Cardiac septum (tissue), 1 donor: ENCODE measurements around the gene ADAMTS4. TPM values are rescaled to one million over a fixed set of nuclear protein-coding genes. Genes with fewer than 3 reads are reported as not detected.

Experiments
- DNase-seq: peaks from one replicate; pipeline ENCODE4 v3.0.0-alpha.2; 2020; ENCODE audit warnings: low spot score
- intact Hi-C: fragments of 100-400 bp; cut with DNase I; formaldehyde crosslinking; loops from one replicate; pipeline ENCODE4 v1.14.0; 2022
- total RNA-seq: library from RNA; stranded (reverse); fragmentation: NEBNext Ultra II Directional; extraction: Animal tissue kit (Norgen Biotek cat#: 25700); gene quantifications from one replicate; pipeline ENCODE4 v1.2.1, GENCODE V29; 2021
- donor health status: DM: no; HTN: no; CAD: no.

The ADAMTS4 gene
- total RNA-seq, 1 donor from 2014 or later: 24.0 TPM

DNA sequence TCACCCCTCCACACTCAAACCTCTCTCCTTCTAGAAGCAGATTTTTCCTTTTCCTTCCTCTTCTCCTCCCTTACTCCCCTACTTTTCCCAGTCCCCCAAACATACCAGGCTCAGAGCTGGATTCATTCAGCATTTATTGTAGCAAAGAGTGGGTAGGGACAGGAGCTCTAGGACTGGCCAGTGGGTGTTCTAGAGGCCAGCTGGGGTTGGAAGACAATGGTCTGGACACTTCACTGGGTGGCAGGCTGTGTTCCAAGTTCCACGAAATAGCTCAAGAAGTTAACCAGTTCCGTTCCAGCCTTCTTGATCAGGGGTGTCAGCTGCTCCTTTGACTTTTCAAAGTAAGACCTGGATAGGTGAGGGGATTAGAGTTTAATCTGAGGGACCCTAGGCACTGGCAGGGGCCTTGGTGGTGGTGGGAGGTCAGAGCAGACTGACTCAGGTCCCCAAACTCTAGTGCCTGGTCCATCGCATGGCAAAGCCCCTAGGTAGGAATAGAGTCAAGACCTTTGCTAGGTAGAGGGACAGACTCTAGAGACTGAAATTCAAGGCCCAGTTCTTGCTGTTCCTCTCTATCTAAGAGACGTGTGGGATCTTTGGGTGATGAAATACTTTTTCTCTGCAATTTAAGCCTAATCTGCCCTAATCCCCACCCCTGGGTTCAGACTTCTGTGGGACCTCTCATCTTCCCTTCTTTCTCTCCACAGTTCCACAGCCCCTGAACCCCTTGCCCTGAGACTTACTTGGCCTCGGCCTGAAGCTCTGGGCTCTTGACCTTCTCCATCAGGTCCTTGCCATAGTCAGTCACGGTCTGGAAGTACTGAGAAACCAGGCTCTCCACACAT is 23.5 kb upstream of the ADAMTS4 start:
- DNase-seq: no peak
- intact Hi-C loops: loop anchor here (10.0 kb wide), 1 partner anchor 522 kb away; the partner anchor contains the start of gene DUSP12

DNA sequence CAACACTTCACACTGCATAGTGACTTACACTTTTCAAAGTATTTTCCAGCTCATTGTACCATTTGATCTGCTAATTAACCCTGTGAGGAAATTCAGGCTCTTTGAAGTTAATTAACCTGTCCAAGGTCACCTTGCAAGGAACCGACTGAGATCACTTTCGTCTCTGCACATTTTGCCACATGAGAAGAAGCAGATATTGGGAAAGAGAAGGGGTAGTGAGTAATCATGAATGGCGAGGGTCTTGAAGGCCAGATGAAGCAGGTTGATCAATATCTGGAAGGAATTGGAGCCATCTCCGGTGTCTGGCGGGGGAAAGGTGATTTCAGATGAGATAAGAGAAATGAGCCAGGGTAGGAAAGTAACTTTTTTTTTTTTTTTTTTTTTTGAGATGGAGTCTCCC is 21.1 kb upstream of the ADAMTS4 start:
- intact Hi-C loops: loop anchor here (10.0 kb wide), 1 partner anchor 525 kb away; the partner anchor contains the start of gene DUSP12
- DNase-seq: no peak

DNA sequence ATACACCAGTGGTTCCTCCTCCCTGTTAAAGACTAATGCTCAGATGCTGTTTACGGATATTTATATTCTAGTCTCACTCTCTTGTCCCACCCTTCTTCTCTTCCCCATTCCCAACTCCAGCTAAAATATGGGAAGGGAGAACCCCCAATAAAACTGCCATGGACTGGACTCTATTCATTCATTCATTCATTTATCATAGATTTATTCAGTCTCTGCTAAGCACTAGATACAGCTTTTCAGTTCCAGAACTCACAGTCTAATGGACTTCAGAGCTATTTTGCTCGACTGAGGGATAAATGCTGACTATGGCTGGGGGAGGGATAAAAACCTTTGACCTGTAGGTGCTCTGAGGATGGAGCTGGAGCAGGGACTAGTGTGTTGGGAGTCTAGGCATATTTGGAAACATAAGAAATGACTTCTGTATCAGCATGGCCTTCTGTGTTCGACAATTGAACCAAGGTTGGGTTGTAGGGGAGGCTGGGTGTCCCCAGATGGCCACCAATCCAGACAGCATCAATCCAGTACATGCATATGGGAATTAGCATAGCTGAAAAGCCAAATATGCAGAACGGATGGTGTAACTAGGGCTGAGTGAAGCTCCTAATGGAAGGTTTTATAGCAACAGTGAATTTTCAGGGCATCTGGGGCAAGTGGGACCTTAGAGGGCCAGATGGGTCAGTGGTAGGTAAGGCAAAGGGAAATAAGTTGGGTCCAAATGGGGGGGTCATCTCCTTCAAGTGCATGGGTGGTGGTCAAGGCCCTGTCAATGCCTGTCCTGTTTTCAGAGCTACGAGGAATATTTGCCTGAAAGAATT is 20.4 kb upstream of the ADAMTS4 start:
- intact Hi-C loops: no loop called here
- DNase-seq: no peak

DNA sequence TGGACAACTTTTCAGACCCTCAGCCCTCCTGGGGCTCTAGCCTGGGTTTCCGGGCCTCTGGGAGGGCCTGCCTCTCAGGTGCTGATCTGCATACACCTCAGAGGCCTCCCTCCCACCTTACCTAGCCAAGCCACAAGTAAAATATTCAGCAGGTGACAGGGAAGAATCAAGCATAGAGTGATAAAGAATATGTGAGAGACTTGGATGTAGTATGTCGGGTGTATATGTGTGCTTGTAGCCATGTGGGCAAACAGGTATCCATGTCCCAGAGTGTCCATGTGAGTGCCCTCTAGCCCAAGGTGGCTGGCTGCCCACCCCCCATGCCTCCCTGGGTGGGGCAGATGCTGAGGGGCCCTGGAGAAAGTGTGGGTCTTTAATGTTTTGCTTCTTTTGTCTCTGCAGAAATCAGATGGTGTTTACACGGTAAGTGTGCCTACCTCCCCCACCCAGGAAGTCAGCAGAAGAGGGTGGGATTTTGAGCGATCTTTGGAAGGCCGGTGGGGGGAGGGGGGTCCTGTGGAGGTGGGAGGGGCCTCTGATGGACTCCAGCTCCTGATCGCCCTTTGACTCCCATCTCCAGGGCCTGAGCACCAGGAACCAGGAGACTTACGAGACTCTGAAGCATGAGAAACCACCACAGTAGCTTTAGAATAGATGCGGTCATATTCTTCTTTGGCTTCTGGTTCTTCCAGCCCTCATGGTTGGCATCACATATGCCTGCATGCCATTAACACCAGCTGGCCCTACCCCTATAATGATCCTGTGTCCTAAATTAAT is 19.6 kb upstream of the ADAMTS4 start:
- DNase-seq: no peak
- intact Hi-C loops: no loop called here

DNA sequence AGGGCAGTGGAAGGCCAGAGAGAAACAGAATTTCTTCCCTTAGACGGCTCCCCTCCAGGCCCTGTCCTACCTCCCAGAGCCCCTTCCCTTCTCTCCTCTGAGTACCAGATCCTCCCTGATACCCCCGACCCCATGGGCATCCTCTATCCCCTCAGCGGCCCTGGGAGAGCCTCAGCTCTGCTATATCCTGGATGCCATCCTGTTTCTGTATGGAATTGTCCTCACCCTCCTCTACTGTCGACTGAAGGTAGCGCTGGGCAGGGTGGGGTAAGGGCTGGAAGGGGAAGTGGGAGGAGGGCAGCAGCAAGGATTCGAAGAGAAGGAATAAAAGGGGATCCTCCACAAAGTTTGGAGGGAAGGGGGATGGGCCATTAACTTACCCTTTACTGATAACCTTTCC is 19.0 kb upstream of the ADAMTS4 start:
- DNase-seq: no peak
- intact Hi-C loops: no loop called here

DNA sequence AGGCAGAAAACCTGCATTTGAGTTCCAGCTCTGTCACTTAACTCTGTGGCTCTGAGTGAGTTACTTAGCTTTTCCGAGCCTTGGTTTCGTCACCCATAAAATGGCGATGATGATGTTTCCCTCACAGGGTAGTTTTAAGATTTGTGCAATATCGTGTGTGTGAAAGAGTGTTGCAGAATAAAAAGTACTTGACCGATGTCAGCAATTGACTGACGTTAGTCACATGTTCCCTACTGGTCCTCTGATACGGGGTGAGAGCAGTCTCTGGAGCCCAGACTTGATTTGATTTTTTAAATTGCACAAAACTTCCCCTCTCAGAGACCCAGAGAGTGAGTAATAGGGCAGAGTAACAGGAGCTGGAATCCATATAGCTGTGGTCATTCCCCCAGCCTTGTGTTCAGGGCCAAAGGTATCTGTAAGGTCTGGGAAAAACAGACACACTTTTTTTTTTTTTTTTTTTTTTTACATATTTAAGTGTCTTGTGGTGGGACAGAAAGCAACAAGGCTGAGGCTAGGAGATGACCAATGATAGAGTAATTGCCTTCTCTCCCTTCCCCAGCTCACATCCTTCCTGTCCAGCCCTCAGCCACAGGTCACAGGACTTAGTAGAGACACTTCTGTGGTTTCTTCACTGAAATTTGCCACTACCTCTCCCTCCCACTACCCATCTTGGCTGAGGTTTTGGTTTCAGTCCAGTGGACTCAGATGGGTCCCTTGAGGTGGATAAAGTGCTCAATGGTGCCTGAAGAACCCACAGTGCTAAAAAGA is 18.3 kb upstream of the ADAMTS4 start:
- intact Hi-C loops: no loop called here
- DNase-seq: no peak

DNA sequence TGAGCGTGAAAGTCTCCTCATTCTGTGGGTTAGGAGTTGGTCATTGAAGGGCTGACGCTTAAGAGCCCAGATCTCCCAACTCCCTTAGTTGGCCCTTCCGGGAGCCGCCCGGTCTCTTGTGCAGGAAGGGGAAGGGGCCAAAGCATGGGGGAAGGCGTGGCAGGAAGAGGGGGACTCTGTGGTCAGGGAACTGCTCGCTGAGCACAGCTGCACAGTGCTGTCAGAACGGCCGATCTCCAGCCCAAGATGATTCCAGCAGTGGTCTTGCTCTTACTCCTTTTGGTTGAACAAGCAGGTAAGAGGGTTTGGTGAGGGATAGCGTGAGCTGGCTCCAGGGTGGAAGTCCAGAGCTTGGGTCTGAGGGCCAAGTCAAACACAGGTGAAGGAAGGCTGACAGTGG is 16.2 kb upstream of the ADAMTS4 start, which contains the start of gene FCER1G:
TSS of gene FCER1G (plus strand) at position 220 of the 400 bp plus-strand sequence. CDS start at position 247, 27 bp downstream.
- DNase-seq: peak; percentile 87
- intact Hi-C loops: no loop called here

DNA sequence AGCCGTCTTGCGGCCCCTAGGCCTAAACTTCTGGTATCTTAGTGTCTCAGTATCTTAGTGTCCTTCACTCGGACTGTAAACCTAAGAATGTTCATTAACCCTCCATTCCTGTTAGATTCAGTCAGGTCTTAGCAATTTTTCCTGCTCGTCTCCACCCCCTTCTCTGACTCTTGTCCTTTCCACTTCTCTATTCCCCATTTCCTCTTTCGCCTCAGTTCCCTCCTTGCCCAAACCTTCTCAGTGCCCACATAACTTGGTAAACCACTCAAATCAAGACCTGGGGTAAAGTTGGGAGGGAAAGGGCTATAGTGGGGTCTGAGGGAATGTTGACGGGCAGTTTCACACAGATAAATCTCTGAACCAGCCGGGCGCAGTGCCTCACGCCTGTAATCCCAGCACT is 15.5 kb upstream of the ADAMTS4 start:
- no peak for DNase-seq
- intact Hi-C loops: no loop called here

DNA sequence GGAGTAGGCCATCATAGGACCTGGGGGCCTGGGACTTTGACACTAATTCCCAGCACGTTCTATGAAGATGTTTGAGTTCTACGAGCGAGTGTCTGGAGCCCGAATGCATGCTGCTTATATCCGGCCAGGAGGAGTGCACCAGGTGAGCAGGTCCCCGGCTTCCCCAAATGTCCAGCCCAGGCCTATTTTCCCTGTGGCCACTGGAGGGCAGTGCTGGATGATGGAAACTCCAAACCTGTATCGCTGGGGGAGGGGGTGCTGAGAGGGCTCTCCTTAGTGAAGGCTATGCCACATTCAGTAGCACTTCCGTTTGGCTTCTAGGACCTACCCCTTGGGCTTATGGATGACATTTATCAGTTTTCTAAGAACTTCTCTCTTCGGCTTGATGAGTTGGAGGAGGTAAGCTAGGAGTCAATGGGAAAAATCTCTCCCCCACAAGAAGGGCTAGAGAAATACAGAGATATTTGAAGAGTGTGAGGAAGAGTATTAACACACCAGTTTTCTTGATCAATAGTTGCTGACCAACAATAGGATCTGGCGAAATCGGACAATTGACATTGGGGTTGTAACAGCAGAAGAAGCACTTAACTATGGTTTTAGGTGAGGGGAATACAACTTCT is 11.0 kb upstream of the ADAMTS4 start:
- intact Hi-C loops: no loop called here
- DNase-seq: peak; percentile 88

DNA sequence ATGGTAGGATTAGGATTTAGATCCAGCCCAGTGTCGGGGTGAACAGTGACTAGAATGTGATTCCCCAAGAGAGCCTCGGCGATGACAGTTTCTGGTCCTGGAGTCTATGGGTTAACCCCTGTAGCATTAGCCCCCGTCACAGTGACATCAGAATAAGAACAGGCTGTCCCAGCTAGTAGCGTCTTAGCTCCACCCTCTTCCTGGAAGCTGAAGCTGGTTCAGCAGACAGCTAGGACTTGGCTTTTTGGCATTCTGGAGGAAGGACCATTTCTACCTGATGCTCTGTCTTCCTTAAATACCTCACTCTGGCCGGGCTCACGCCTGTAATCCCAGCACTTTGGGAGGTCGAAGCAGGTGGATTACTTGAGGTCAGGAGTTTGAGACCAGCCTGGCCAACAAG is 8.3 kb upstream of the ADAMTS4 start:
- intact Hi-C loops: no loop called here
- DNase-seq: peak; percentile 78

DNA sequence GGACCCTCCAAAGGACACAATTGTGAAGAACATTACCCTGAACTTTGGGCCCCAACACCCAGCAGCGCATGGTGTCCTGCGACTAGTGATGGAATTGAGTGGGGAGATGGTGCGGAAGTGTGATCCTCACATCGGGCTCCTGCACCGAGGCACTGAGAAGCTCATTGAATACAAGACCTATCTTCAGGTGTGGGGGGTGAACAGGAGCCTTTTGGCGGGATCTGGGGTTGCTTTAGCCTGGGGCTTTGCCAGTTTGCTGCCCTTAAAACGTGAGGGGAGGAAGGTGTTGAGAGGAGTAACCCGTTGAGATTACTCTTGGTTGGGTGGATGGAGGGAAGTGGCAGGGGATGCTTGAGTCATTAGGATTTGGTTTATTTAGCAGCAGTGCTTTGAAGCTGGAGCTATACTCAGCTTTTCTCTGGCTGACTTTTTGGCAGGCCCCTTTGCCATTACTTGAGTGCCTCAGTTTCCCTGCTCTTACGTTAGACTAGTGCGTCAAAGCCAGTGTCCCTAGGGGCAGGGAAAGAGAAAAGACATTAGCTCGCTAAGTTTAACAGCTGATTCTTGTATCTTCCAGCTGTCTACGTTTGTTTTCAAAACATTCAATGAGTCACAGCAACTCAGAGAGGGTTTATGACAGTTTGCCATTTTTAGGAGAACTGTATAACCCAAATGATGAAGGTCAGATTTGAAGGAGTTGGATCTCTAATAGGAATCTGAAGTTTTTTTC is 7.7 kb upstream of the ADAMTS4 start:
- intact Hi-C loops: no loop called here
- DNase-seq: no peak

DNA sequence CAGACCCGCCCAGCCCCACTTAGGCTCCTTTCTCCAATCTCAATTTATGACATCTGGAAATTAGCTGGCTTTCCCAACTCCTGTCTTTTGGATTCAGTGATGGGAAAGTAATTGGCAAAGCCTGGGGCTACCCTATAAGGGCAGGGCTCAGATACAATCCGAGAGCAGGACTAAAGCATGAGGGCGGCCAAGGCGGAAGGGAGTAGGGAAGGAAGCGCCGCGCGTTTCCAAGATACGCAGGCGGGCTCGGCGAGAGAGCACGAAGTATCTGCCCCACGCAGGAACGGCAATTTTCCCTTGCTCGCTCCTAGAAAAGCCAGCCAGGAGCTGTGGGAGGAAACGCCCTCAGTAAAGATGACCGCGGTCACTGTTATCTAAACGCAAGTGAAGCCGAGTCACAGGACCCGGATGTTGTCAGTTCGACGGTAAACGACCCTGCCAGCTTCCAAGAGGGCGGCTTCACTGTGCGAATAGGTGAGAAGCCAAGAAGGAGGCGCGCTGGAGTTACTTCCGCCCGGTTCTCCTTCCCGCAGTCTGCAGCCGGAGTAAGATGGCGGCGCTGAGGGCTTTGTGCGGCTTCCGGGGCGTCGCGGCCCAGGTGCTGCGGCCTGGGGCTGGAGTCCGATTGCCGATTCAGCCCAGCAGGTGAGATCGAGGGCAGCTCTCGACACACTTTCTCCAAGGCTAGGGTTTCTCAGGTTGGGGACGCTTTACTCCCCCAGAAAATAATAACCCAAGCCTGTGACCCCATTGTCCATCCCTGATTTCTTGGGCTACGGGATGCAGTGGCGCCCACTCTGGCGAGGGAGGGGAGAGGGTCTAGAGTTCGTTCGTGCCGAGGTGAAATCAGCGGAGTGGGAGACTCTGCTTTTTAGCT is 3.2 kb upstream of the ADAMTS4 start, which contains the start of gene NDUFS2:
TSS of gene NDUFS2 (plus strand) at position 532 of the 877 bp plus-strand sequence. CDS start at position 551, 19 bp downstream.
- peak; percentile 99 for DNase-seq
- intact Hi-C loops: loop anchor here (5.0 kb wide), 2 partner anchors 110 to 185 kb away; partner anchors contain the start of gene SDHC

DNA sequence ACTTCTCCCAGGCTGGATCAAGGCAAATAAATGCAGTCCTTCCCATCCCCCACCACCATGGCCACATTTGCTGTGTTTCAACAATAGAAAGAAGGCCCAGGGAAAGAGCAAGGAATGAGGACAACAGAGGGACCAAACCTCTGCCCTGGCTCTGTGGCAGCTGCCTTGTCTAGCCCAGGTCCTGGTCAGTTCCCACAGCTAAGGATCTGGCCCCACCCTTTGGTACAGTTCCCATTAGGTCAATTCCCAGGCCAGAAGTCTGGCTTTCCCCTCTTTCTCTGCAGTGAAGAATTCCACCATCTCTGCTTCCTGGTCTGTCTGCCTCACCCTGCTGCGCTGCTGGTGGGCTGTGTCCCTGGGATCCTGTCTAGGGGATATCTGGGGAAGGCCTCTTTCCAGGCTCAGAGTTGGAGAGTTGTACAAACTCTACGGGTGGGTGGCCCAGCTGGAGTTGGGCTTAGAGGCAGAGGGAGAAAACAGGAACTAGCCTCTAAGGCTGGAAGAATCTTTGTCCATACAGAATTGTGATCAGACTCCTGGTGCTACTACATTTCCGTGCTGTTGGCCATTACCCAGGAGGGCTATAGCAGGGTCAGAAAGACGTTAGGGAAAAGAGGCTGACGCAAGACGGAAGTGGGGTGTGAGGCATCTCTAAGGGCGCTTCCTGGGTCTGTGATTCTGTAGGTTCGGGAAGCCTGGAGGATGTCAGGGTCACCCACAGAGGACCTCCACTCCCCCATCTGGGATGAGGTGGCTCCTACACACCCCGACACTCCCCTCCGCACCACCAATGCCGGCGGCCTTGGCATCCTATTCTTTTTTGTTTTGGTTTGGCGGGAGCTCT is 2.4 kb upstream of the ADAMTS4 start:
- intact Hi-C loops: loop anchor here (5.0 kb wide), 2 partner anchors 111 to 186 kb away; partner anchors contain the start of gene SDHC
- peak; percentile 80 for DNase-seq

DNA sequence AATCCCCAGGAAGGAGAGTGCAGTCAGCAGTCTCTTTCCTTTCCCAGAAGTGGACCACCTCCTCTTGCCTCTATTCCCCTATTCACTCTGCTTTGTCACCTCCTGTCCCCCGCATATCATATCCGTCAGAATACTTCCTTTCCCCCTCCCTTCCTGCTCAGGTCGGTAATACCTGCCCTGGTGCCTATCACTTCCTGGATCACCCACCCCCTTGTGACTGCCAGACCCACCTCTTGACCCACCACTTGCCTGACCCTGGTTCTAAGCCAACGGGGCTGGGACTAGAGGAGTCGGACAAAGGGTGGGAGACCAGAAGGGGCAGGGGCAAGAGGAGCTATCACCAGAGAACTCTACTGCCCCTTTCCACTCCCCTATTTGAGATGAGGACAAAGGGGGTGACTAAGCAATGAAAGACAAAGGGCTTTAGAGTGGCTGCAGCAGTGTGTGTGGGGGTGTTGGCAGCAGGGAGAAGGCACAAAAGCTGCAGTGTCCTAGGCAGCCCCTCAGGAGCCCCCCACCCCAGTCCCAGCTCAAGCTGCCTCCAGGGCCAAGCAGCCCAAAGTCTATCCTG is 1.7 kb upstream of the ADAMTS4 start:
- no peak for DNase-seq

DNA sequence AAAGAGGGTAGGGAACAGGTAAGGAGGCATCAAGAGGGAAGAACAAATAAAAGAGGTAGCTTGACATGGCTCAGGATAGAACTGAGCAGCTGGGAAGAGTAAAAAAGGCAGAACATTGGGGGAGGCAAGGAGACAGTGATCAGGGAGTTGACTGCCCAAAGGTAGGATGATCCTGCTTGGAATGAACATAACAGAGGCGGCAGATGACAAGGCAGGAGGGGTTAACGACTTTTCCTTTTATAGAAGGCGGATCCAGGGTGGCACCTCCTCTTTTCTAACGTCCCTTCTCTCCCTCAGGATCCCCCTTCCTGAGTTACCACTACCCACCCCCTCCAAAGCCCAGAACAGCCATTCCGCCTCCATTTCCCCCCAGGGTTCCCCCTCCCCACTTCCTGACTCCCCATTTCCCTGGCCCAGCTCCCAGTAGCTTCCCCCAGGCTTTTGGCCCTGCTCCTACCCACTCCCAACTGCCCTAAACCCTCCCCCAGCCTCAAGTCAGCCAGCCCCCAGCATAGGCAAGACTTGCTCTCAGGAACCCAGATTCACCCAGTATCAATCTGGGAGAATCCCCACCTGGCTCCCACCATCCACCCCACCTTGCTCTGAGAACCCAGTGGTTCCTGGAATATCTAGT is 769 bp upstream of the ADAMTS4 start:
- DNase-seq: no peak
- intact Hi-C loops: loop anchor here (5.0 kb wide), 3 partner anchors 113 to 528 kb away; partner anchors contain the start of gene SDHC

More for the DNA sequence above, 1.7 kb upstream of the ADAMTS4 start:
- intact Hi-C loops: loop anchor here (5.0 kb wide), 2 partner anchors 112 to 187 kb away; partner anchors contain the start of gene SDHC
